ENCODE data around the gene AIPL1.

Gene AIPL1

DNA sequence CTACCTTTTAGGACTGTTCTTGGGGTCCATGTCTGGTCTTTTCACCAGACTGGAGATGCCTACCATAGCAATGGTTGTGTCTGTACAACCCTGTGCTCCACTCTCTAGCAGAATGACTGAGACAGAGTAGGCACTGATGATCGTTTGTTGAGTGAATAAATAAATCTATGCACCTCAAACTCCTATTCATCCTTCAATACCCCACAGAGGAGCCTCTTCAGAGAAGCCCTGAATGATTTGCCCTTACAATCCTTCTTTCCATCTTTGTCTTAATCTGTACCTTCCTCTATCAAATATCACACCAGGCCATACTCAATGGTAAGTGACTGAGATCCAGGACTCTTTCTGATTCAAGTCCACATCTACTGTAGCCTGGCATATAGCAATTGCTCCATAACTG, 32.6 kb upstream of the AIPL1 start:
- no peak for DNase-seq (ENCODE audit: low read depth)
- TF ChIP-seq, protein P1, sequence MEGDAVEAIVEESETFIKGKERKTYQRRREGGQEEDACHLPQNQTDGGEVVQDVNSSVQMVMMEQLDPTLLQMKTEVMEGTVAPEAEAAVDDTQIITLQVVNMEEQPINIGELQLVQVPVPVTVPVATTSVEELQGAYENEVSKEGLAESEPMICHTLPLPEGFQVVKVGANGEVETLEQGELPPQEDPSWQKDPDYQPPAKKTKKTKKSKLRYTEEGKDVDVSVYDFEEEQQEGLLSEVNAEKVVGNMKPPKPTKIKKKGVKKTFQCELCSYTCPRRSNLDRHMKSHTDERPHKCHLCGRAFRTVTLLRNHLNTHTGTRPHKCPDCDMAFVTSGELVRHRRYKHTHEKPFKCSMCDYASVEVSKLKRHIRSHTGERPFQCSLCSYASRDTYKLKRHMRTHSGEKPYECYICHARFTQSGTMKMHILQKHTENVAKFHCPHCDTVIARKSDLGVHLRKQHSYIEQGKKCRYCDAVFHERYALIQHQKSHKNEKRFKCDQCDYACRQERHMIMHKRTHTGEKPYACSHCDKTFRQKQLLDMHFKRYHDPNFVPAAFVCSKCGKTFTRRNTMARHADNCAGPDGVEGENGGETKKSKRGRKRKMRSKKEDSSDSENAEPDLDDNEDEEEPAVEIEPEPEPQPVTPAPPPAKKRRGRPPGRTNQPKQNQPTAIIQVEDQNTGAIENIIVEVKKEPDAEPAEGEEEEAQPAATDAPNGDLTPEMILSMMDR (IDR thresholded peaks at IDR 0.05; ENCODE audit: insufficient read depth, low read depth, low read length, missing control alignments), result no peak
- no peak overlapping the region for H3K4me3 ChIP-seq (ENCODE audit: low read depth, low read length)

- TF ChIP-seq, protein P1 (IDR thresholded peaks at IDR 0.05; ENCODE audit: insufficient read depth, low read depth, low read length, missing control alignments), result no peak
- no peak for DNase-seq (ENCODE audit: low read depth)
- no peak overlapping the region for H3K4me3 ChIP-seq (ENCODE audit: low read depth, low read length)
Observed at GRCh38 chr17:6465206-6466003, 30.5 kb upstream of the AIPL1 start.

- TF ChIP-seq, protein P1 (IDR thresholded peaks at IDR 0.05; ENCODE audit: insufficient read depth, low read depth, low read length, missing control alignments), result no peak
Observed at GRCh38 chr17:6464446-6465041, 29.6 kb upstream of the AIPL1 start.

DNA sequence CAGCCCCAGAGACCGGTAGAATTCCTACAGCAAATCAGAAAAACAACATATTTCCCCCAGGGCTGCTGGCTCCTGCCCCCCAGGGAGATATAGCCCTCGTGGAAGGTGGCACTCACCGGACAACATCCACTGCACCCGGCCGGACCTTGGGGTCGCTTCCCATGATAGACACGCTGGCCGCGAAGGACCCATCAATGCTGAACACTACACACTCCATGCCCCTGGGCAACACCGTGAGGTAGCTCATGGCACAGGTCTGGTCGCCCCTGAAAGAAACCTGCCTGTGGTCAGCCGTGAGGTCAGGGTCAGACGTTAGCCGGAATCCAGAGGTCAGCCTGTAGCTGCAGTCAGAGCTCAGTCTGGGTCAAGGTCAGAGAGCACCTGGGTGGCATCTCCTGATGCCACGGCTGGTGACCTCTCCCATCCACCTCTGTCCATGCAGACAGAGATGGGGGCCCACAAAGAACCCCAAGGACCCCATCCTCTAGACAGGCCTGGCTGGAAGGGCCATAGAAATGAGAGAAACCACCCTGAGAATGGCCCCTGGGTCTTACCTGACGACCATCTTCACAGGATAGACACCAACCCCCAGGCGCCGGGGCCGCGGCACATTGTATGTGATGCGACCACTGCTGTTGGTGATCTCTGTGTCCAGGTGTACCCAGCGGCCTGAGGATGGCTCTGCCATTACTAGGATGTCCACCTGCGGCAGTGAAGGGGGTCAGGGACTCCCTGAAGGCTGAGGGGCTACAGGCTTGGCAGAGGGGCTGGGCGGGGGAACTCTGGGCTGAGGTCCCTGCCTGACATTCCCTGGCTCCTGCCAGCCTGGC, 28.9 kb upstream of the AIPL1 start:
- DNase-seq (ENCODE audit: low read depth), result no peak
- TF ChIP-seq, protein P1 (IDR thresholded peaks at IDR 0.05; ENCODE audit: insufficient read depth, low read depth, low read length, missing control alignments), result no peak
- H3K4me3 ChIP-seq (ENCODE audit: low read depth, low read length), result no peak overlapping the region

More at GRCh38 chr17:6464446-6465041, 29.6 kb upstream of the AIPL1 start:
- H3K4me3 ChIP-seq (ENCODE audit: low read depth, low read length), result no peak overlapping the region
- no peak for DNase-seq (ENCODE audit: low read depth)

GRCh38 chr17:6462692-6463091, 27.8 kb upstream of the AIPL1 start:
- TF ChIP-seq, protein P1 (IDR thresholded peaks at IDR 0.05; ENCODE audit: insufficient read depth, low read depth, low read length, missing control alignments), result no peak
- DNase-seq (ENCODE audit: low read depth), result no peak
- no peak overlapping the region for H3K4me3 ChIP-seq (ENCODE audit: low read depth, low read length)

- TF ChIP-seq, protein P1 (IDR thresholded peaks at IDR 0.05; ENCODE audit: insufficient read depth, low read depth, low read length, missing control alignments), result no peak
- H3K4me3 ChIP-seq (ENCODE audit: low read depth, low read length), result no peak overlapping the region
- DNase-seq (ENCODE audit: low read depth), result no peak
Observed at GRCh38 chr17:6461792-6462524, 27.0 kb upstream of the AIPL1 start.

All from GM12865 (cell line).